ENCODE results near the gene RPL39L. TPM values are rescaled to one million over a fixed set of nuclear protein-coding genes. Genes with fewer than 3 reads are reported as not detected.

RPL39L gene
- total and polyA plus RNA-seq, 10 donors = 1.9 to 10.9 (median 4.1) TPM

DNA sequence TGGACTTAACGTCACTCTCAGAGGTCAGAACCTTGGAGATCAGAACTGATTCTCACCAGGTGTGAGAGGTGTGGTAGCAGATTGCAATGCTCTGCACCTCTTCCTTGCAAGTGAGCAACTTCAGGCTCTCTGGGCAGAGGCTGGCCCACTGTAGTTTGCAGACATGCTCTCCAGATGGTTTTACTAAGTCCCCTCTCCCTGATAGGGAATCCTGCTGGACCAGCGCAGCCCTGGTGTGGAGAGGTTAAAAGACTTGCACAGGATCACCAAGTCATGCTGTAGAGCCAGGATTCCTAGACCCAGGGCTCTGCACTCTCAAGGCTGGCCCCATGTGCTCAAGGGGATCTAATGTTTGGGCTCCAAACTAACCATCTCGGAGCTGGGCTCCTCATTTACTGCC, 62.2 kb downstream of the RPL39L start:
- H3K4me3 ChIP-seq = no peak overlapping the region
- no peaks in the 10 kb centered on the region for H3K9me3 ChIP-seq
- TF ChIP-seq POLR2AphosphoS5 (IDR thresholded peaks at IDR 0.05) (no peak), POLR2A (IDR thresholded peaks at IDR 0.05) (no peak)
- TF ChIP-seq, protein P1, sequence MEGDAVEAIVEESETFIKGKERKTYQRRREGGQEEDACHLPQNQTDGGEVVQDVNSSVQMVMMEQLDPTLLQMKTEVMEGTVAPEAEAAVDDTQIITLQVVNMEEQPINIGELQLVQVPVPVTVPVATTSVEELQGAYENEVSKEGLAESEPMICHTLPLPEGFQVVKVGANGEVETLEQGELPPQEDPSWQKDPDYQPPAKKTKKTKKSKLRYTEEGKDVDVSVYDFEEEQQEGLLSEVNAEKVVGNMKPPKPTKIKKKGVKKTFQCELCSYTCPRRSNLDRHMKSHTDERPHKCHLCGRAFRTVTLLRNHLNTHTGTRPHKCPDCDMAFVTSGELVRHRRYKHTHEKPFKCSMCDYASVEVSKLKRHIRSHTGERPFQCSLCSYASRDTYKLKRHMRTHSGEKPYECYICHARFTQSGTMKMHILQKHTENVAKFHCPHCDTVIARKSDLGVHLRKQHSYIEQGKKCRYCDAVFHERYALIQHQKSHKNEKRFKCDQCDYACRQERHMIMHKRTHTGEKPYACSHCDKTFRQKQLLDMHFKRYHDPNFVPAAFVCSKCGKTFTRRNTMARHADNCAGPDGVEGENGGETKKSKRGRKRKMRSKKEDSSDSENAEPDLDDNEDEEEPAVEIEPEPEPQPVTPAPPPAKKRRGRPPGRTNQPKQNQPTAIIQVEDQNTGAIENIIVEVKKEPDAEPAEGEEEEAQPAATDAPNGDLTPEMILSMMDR (IDR thresholded peaks at IDR 0.05 in 8 of 11, conservative IDR thresholded peaks at IDR 0.05 in 3 of 11) = no peak
- H3K27ac ChIP-seq = peak overlapping the region in 2 of 8 donors; percentile 13 to 36
- 80 to 99% (median 93%) methylated on average over 1 to 3 of the region's 3 CpGs for WGBS, 5 donors
- H3K27me3 ChIP-seq (replicated peaks in 1 of 7) = no peaks in the 10 kb centered on the region
- intact Hi-C loops (cut with DNase I; ENCODE audit: low total_unique reads) = no loop called here
- H3K36me3 ChIP-seq = peaks cover 0 to 77% (median 60%) of the 10 kb centered on the region in 6 donors
- peaks cover 3 to 15% (median 8%) of the 10 kb centered on the region in 6 donors for H3K4me1 ChIP-seq
- DNase-seq = no peak

DNA sequence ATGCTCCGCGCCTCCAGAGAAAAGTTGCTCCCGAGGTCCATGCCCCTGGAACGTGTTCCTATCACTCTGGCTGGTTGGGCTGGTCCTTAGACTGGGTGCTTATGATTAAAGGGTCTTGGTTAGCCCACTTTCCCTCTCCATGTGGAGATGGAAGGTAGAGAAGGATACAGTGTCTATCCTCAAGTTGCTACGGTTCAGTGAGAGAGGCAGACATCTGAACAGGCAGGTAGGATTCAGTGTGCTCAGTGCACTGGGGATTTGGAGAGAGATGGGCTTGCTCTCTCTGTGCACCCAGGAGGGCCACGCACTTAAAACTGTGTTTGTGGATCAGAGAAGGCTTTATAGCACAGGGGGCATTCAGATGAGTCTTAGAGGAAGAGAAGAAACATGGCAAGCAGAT, 63.0 kb downstream of the RPL39L start:
- intact Hi-C loops (cut with DNase I; ENCODE audit: low total_unique reads) = no loop called here
- Histone ChIP-seq H3K4me3 (no peak overlapping the region), H3K4me1 (peaks cover 3 to 23% (median 12%) of the 10 kb centered on the region in 6 donors), H3K36me3 (peaks cover 0 to 82% (median 62%) of the 10 kb centered on the region in 6 donors), H3K27me3 (replicated peaks in 1 of 7) (no peaks in the 10 kb centered on the region), H3K27ac (peak overlapping the region in 1 of 8 donors; percentile 82), H3K9me3 (no peaks in the 10 kb centered on the region)
- no peak for DNase-seq
- peak in 1 of 3 donors; percentile 52 for TF ChIP-seq POLR2AphosphoS5 (IDR thresholded peaks at IDR 0.05)
- TF ChIP-seq POLR2A (IDR thresholded peaks at IDR 0.05) = no peak
- 84 to 98% (median 96%) methylated on average over 6 of the region's 6 CpGs for WGBS, 5 donors

DNA sequence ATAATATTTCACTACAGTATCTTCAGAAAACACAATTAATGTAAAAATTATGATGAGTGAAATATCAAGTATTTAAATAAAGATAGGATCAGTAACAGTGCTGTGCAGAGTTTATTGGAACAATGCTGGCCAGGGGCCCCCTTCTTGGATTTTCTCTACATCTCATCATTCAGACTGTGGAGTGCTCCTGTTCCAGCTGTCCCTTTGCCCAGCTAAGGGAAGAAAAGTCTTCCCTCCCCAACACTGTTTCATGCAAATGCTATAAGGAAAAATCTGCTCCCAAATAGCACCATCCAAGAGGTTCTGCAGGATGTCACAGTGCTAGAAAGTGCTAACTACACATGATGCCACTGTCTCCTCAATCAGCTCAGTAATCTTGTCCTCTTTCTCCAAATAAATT, 64.5 kb downstream of the RPL39L start:
- no peaks in the 10 kb centered on the region for H3K9me3 ChIP-seq
- intact Hi-C loops (cut with DNase I; ENCODE audit: low total_unique reads) = no loop called here
- peak overlapping the region in 1 of 8 donors; percentile 82 for H3K27ac ChIP-seq
- H3K36me3 ChIP-seq = peaks cover 3 to 97% (median 69%) of the 10 kb centered on the region in 6 donors
- peaks cover 3 to 37% (median 12%) of the 10 kb centered on the region in 6 donors for H3K4me1 ChIP-seq
- no peak for DNase-seq
- H3K27me3 ChIP-seq (replicated peaks in 1 of 7) = no peaks in the 10 kb centered on the region
- no peak for TF ChIP-seq POLR2A (IDR thresholded peaks at IDR 0.05)
- TF ChIP-seq, protein P1 (IDR thresholded peaks at IDR 0.05 in 8 of 11, conservative IDR thresholded peaks at IDR 0.05 in 3 of 11) = no peak
- no peak for TF ChIP-seq POLR2AphosphoS5 (IDR thresholded peaks at IDR 0.05)
- H3K4me3 ChIP-seq = no peak overlapping the region

DNA sequence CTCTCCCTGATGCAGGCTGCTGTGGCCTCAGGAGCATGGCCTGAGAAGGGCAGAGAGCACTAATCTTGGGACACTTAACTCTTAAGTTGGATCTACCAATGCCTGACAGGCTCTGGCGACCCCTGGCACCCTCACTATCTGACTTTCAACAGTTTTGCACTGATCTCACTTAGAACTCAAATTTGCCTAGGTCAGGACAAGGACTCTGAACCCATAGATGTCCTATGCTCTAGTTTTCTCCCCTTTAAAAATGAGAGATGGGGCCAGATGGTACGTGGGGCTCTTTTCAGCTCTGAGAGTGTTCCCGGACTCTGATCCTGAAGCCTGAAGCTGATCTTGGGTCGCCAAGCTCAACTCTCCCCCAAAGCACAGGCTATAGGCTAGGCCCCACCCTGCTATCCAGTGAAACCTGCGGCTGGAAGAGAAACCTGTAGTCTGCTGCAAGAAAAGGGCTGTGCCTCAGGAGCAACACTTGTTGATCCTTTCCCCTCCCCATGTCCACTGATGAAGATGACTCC, 65.7 kb downstream of the RPL39L start:
- TF ChIP-seq, protein P1 (IDR thresholded peaks at IDR 0.05 in 8 of 11, conservative IDR thresholded peaks at IDR 0.05 in 3 of 11) = no peak
- TF ChIP-seq POLR2A (IDR thresholded peaks at IDR 0.05) (no peak), POLR2AphosphoS5 (IDR thresholded peaks at IDR 0.05) (no peak)
- DNase-seq = no peak
- intact Hi-C loops (cut with DNase I; ENCODE audit: low total_unique reads) = no loop called here
- peaks cover 5 to 99% (median 77%) of the 10 kb centered on the region in 6 donors for H3K36me3 ChIP-seq
- H3K4me3 ChIP-seq = peak overlapping the region in 1 of 8 donors; percentile 27
- peak overlapping the region in 3 of 8 donors; percentile 41 to 82 (median 60) for H3K27ac ChIP-seq
- no peaks in the 10 kb centered on the region for H3K27me3 ChIP-seq (replicated peaks in 1 of 7)
- peaks cover 3 to 49% (median 12%) of the 10 kb centered on the region in 6 donors for H3K4me1 ChIP-seq
- WGBS, 5 donors = 92 to 97% (median 96%) methylated on average over 5 of the region's 5 CpGs
- no peaks in the 10 kb centered on the region for H3K9me3 ChIP-seq

Data from spleen (tissue), 11 donors.